DLD1 (cell line): Measurements from ENCODE around the gene TLR5.
"Not testable (repeated sequence)": the region's sequence is repeated elsewhere in the genome, so short reads cannot be mapped to it uniquely, and the experiment has no call there.

Experiments
- in situ Hi-C: cut with HindIII; loops from 2 replicates; pipeline ENCODE4 v1.10.0; 2017; ENCODE audit warnings: low sequenced_read_pairs

The TLR5 gene, protein sequence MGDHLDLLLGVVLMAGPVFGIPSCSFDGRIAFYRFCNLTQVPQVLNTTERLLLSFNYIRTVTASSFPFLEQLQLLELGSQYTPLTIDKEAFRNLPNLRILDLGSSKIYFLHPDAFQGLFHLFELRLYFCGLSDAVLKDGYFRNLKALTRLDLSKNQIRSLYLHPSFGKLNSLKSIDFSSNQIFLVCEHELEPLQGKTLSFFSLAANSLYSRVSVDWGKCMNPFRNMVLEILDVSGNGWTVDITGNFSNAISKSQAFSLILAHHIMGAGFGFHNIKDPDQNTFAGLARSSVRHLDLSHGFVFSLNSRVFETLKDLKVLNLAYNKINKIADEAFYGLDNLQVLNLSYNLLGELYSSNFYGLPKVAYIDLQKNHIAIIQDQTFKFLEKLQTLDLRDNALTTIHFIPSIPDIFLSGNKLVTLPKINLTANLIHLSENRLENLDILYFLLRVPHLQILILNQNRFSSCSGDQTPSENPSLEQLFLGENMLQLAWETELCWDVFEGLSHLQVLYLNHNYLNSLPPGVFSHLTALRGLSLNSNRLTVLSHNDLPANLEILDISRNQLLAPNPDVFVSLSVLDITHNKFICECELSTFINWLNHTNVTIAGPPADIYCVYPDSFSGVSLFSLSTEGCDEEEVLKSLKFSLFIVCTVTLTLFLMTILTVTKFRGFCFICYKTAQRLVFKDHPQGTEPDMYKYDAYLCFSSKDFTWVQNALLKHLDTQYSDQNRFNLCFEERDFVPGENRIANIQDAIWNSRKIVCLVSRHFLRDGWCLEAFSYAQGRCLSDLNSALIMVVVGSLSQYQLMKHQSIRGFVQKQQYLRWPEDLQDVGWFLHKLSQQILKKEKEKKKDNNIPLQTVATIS

DNA sequence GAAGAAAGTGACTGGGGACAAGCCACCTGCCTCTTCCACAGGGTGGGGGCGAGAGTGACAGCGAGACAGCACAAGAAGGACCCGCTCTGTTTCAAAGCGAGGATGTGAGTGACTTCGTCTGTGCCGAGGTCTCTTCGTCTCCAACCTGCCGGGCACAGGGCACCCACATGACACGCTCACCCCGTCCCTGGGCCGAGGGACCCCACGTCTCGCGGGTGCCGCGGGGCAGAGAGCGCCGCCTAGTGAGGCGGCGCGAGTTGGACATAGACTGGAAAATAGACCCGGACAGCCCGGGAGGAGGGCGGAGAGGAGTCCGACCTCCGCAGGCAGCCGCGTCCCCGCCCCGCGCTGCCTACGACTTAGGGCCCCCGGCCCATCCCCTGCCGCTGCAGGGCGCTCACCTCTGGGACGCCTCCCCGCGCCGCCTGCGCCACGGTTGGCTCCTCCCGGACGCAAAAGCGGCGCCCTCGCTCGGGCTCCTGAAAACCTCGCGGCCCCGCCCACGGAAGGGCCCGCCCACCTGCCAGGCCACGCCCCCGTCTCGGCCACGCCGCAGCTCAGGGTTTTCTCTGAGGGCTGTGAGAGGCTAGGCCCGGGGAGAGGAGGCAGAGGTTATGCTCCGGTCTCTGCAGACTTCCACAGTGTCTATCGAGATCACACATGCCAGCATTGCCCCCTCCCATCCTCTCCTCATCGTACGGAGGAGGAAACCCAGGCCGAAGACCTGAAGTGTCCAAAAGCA is at the start of gene TLR5:
Gene TLR5, minus strand, starts transcription at position 454 of the 742 bp plus-strand sequence. CDS start 30,217 bp downstream, outside the sequence.
- in situ Hi-C loops, result no loop called here

DNA sequence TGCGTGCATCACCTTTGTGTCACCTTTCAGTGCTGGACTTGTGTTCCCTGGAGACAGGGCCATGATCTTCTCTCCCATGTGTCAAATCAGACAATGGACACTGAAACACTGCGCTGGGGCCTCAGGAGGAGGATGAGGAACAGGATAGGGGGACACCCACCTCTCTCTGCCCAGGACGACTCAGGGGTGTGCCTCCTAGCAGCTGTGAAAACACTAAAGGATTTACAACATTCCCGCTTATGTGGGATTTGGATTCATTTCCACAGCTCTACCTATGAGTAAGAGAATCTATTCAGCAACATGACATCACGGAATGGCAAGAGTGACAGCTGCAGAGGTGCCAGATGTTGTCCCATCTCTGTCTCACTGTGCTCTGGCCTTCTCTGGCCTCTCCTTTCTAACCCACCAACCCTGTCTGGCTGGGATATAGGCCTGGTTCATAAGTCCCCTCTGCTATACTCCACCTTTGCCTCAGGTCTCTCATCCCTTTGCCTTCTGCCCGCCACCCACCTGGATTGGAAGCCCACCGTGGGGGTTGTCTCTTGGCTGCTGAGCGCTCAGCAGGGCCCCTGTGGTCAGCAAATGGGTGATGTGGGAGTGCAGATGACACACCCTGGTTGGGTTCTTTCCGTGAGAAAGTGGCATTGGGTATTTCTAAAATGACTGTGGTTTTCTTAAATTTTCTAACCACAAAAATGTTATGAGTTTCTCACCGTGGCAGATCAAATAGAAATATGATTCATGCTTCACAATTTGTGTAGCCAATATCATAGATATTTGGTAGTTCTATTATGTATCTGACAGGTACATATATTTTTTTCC is 47.1 kb upstream of the TLR5 start:
- in situ Hi-C loops, result no loop called here

DNA sequence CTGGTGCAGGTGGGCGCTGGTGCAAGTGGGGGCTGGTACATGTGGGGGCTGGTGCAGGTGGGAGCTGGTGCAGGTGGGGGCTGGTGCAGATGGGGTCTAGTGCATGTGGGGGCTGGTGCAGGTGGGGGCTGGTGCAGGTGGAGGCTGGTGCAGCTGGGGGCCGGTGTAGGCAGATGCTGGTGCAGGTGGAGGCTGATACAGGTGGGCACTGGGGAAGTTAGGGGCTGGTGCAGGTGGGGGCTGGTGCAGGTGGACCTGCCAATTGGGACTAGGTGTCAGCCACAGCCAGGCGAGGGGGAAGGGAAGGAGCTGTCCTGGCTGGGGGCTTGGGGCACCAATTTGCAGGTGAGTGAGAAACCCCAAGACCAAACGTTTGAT is 46.5 kb upstream of the TLR5 start:
- in situ Hi-C loops, result no loop called here

DNA sequence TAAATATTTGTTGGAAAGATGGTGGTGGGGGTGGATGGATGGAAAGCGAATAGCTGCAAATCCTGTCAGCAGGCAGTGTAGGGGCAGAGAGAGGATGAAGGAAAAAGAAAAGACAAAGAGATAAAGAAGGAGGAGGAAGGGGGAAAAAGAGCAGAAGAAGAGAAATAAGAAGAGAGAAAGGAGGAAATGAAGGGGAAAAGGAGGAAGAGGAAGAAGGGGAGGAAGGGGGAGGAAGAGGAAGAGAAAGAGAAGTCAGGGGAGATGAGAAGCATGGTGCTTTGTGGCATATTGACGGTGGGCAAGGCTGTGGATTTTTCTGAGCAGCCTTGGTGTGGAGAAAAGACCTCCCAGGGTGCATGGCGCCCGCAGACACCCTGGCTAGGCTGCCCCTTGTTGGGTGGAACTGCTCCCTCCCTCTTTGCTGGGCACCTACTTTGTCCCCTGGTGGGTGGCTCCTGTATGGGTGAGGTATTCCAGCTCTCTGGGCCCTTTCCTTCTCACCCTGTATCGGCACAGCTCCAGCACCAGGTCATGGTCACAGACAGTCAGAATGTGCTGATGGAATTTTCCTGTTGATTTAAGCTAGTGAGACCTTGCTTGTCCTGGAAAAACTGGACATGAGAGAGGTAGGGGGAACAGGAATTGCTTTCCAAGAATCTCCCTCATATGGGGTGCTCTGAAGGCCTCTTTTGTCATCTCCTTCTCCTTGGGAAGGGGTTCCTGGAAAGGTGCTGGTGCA is 45.7 kb upstream of the TLR5 start:
- in situ Hi-C loops, result no loop called here

DNA sequence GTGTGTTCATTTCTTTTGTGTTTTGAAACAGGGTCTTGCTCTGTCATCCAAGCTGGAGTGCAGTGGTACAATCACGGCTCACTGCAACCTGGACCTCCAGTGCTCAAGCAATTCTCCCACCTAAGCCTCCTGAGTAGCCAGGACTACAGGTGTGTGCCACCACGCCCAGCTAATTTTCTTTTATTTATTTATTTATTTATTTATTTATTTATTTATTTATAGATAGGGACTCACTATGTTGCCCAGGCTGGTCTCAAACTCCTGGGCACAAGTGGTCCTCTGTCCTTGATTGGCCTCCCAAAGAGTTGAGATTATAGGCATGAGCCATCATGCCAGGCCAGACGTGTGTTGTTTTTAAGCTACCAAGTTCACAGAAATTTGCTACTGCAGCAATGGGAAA is 43.8 kb upstream of the TLR5 start:
- in situ Hi-C loops, result no loop called here

DNA sequence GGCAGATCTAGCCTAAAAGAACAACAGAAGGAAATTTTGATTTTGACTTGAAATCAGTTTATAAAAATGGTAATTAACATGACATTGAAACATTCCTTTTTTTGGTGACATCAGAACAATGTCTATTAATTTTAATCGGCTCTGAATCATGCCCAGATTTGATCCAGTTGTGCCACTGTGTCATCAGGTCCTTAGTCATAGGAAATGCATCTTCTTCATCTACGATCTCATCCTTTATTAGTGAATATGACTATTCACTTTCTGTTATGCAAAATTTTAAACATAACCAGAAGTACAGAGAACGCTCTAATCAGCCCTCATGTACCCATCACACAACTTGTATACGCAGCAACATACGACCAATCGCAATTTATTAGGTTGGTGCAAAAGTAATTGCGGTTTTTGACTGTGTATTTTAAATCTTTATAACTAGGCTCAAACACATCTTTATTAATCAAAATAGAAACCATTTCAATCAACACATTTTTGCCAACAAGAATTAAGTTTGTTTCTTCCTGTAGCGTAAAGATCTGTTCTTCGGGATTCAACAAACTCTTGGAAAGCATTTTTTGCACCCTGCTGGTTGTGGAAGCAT is 40.3 kb upstream of the TLR5 start:
- in situ Hi-C loops, result no loop called here

DNA sequence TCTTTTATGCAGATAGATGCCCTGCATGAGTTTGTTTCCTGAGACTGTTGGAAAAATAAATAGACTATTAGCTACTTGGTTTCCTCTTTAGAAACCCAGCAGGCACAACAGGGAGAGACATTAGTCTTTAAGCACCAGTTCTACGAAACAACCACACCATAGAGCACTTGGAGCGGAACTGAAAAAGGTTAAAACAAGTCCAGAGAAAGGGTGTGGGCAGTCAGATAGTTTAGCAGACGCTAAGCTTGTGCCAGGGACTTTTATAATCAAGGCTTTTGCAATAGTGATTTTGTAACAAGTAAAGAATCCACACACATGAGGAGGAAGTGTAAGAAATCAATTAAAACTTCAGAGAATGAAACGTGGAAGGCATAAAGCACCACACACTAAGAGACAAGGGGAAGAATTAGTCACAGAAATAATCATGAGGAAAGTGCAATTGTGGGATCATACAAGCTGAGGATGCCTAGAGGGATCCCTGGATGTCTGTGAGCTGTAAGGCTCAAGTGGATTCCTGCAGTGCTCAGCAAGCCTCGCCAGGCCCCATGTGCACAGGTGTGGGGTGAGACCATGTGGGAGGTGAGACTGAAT is 37.8 kb upstream of the TLR5 start:
- in situ Hi-C loops, result no loop called here

DNA sequence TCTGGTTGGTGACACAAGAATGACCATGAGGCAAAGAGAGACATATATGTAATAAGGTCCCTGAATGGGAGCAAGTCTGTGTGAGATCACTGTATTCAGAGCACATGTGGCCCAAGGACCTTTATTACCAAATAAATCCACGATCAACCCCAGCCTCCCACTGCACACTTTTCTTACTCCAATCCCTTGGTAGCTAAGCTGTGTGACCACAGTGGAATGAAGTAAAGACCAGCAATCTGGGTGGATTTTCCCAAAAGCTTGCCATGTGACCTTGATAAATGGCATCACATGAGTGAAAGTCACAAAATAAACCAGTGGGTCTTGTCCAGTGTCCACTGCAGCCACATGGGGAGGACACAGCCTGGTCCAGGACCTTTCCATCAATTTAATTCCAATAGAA is 36.7 kb upstream of the TLR5 start:
- in situ Hi-C loops, result no loop called here

DNA sequence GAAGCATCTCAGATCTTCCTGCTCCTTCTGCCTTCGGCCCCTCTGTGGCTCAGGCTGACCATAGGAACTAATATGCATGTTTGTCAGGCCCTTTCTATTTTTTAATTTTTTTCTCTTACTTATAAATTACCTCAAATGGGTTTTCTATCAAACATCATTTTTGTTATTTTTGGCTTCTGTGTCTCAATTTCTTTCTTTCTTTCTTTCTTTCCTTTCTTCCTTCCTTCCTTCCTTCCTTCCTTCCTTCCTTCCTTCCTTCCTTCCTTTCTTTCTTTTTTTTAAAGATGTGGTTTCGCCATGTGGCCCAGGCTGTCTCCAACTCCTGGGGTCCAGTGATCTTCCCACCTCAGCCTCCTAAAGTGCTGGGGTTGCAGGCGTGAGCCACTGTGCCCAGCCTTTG is 36.2 kb upstream of the TLR5 start:
- in situ Hi-C loops, result no loop called here

DNA sequence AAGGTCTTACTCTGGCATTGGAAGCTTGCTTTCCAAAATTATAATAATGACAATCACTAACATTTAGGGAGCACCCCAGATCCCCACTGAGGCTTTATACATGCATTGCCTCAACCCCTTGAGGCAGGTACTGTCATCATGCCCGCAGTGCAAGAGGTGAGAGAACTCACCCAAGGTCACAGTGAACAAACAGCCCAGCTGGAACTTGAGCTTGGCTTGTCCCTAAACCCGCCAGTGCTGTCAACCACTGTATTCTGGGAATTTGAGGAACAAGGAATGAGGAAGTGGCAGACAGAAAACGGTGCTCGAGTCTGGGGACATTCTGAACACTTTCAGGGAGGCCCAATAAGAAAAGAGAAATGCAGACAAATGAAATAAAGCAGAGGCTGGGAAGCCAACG is 34.6 kb upstream of the TLR5 start:
- in situ Hi-C loops, result no loop called here

DNA sequence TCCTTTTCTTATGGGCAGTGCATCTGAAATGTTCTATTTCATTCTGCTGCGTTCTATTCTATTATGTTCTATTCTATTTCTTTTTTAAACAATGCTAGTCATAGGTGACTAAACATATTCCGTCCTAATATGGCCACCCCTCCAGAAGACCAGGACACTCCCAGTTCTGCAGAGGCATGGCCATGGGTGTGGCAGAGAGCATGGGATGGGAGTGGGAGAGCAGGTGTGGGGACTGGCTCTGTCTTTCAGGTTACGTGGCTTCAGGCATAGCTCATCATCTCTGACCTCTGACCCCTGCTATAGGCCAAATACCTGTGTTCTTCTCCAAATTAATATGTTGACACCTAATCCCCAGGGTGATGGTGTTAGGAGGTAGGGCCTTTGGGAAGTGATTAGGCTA is 33.4 kb upstream of the TLR5 start:
- in situ Hi-C loops, result no loop called here

DNA sequence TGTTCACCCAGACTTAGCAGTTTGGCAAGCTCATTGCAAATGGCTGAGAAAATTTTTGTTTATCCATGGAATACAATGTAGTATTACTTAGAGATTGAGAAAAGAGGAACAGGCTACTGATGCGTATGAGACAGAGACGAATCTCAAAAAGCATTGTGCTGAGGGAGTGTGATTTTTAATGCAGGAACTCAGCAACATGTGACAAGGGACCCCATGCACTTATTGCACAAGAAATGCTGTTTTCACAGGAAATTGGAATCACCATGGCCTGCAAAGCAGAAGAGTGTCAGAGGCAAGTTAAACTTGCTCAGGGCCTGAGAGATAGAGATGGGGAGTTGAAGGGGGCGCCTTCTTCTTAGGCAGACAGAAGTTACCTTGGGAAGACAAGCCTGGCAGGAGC is 32.6 kb upstream of the TLR5 start:
- in situ Hi-C loops, result no loop called here

DNA sequence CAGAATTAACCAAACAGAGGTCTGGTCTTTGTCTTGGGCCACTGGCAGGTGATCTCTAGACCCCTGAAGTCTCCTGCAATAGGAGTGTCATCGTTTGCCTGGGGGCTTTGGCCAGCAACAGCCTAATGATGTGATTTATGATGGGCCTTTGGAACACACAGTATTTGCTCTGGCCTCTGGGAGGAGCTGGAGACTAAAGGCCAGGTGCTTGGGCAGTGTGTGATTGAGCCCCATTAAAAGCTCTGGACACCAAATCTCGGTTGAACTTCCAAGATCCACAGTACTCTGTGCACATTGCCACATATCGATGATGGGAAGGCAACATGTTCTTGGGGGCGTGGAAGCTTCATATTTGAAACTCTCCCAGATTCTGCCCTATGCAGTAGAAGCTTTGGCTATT is 32.0 kb upstream of the TLR5 start:
- in situ Hi-C loops, result no loop called here

DNA sequence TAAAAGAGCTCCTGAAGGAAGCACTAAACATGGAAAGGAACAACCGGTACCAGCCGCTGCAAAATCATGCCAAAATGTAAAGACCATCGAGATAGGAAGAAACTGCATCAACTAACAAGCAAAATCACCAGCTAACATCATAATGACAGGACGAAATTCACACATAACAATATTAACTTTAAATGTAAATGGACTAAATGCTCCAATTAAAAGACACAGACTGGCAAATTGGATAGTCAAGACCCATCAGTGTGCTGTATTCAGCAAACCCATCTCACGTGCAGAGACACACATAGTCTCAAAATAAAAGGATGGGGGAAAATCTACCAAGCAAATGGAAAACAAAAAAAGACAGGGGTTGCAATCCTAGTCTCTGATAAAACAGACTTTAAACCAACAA is 26.4 kb upstream of the TLR5 start:
- in situ Hi-C loops, result not testable (repeated sequence)

DNA sequence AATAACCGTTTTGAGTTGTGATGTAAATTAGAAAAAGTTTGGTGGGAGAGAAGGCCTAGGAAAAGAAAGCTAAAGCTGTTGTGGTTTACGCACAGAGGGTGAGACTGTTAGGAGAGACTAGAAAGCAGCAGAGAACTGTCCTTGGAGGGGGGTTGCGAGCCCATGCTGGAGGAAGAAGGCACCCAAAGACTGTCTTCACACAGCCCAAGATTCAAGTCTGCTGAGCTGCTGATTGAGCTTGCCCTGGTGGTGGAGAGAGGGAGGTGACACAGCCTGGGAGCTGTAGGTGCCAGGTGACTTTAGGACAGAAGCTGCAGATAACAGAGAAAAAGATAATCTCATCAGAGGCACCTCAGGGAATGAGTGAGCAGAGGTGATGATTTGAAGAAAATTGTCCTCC is 18.3 kb upstream of the TLR5 start:
- in situ Hi-C loops, result no loop called here

DNA sequence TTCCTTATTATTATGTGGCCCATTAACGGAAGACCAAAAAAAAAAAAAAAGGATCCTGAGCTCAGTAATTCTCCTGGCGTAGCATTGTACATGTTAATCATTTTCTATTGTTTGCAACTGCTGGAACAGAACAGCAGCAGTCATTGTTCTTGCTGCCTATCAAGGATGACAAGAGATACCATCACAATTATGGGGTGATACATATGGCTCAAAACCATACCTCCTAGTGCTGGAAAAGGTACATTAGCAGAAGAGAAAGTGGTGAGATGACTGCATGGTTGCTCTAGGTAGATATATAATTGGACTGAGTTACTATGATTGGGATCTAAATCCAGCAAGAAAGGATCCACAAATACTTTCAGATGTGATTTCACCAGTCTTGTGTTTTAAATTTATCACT is 13.3 kb upstream of the TLR5 start:
- in situ Hi-C loops, result no loop called here

DNA sequence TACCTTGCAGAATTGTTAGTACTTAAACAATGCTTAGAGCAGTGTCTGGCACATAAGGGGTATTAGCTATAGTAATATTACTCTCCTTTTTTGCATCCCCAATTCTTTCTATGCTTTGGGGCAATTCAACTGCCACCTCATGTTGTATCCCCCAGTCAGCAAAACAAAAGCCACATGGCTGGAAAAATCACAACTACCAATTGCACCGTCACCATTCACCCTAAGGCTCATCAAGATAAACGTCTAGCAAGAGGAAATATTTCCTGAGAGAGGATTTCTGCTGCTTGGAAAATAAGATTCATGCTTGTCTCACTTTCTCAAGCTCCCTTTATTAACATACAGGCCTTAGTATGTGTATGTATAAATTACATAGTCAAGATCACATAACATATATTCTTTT is 12.1 kb upstream of the TLR5 start:
- in situ Hi-C loops, result no loop called here

DNA sequence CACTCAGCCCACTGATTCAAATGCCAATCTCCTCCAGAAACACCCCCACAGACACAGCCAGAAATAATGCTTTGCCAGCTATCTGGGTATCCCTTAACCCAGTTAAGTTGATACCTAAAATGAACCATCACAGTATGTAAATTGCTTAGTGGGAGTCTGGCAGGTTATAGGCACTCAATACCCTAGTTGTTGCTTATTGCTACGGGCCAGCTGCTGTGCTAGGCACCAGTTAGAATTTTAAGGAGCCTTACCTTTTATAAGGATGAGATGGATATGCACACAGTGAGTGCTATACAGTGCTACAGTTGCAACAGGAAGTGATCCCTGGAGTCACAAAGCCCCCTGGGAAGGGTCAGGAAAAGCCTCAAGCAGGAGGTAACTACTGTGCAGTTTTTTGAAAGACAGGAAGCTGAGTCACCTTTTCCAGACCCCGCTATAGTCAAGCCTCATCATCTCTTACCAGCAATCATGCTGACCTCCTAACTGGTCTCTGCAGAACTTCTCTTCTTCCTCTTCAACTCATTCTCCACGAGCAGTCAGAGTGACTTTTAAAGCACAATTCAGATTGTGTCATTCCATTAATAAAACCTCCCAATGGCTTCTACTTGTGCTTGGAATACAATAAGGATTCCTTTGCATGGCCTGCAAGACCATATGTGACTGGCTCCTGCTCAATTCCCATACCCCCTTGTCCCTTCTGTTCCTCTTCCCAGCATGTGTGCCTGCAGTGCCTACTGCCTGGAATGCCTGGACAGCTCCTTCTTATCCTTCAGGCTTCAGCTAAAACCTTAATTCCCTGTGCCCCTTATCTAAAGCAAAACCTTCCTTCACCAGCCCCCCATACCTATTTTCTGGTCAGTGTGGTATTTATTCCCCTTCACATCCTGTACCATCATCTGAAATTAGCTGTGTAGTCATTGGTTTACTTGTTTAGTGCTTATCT is 10.4 kb upstream of the TLR5 start:
- in situ Hi-C loops, result no loop called here
